K562 (cell line): ENCODE measurements around the gene IBA57. TPM values are rescaled to one million over a fixed set of nuclear protein-coding genes. Genes with fewer than 3 reads are reported as not detected.
A peak's percentile ranks its signal among the peaks of the same experiment; 100 is the strongest.

Experiments
- CBFA2T3 ChIP-seq: fragments of 450-650 bp; IDR thresholded peaks from 2 replicates; pipeline ENCODE4 v1.6.1; 2017
- E2F1 ChIP-seq: sonication (generic); formaldehyde crosslinking; IDR thresholded peaks from 2 replicates; pipeline ENCODE4 v1.8.1; 2023; ENCODE audit warnings: mild to moderate bottlenecking, missing genetic modification reagents, moderate library complexity
- ETV1 ChIP-seq: fragments of 450-650 bp; conservative IDR thresholded peaks from 2 replicates; pipeline ENCODE4 v1.6.1; 2016; ENCODE audit warnings: missing genetic modification characterization, control low read depth, low read depth, missing compliant biosample characterization
- FOXK2 ChIP-seq, 2 experiments: fragments of 450-650 bp; IDR thresholded peaks in 1 of 2; conservative IDR thresholded peaks in 1 of 2; 2 replicates each; pipeline ENCODE4 v1.6.1; 2016; ENCODE audit warnings: low read depth in 2 of 2, mild to moderate bottlenecking in 1 of 2
- HDAC2 ChIP-seq: fragments of 450-650 bp; IDR thresholded peaks from 2 replicates; pipeline ENCODE4 v1.6.1; 2016; ENCODE audit warnings: mild to moderate bottlenecking
- HMGN3 ChIP-seq: IDR thresholded peaks from 2 replicates; pipeline ENCODE4 v1.6.1; 2011; ENCODE audit warnings: borderline replicate concordance, low read depth, mild to moderate bottlenecking, mixed read lengths, low read length; ENCODE audit not compliant: insufficient read length; ENCODE audit errors: extremely low read depth
- LARP7 ChIP-seq: fragments of 450-650 bp; IDR thresholded peaks from 2 replicates; pipeline ENCODE4 v1.6.1; 2016
- LCOR ChIP-seq: sonication (generic); formaldehyde crosslinking; IDR thresholded peaks from 2 replicates; pipeline ENCODE4 v1.8.0; 2022; ENCODE audit warnings: mild to moderate bottlenecking, missing genetic modification reagents
- NFATC3 ChIP-seq: fragments of 450-650 bp; IDR thresholded peaks from 2 replicates; pipeline ENCODE4 v1.6.1; 2017; ENCODE audit warnings: mild to moderate bottlenecking
- NRF1 ChIP-seq, 2 experiments: fragments of 450-650 bp; IDR thresholded peaks in 1 of 2; conservative IDR thresholded peaks in 1 of 2; 2 replicates each; pipeline ENCODE4 v1.6.1; 2014; ENCODE audit warnings: mild to moderate bottlenecking in 2 of 2
- POLR2A ChIP-seq: fragments of 450-650 bp; conservative IDR thresholded peaks from 2 replicates; pipeline ENCODE4 v1.6.1; 2016
- RCOR1 ChIP-seq, 2 experiments: IDR thresholded peaks; 2 replicates each; pipeline ENCODE4 v1.6.1; 2012; ENCODE audit warnings: low read depth in 2 of 2, low read length in 2 of 2, borderline replicate concordance in 1 of 2, improper control_type of control experiment in 1 of 2
- SMAD2 ChIP-seq: fragments of 150-350 bp; IDR thresholded peaks from 2 replicates; pipeline ENCODE4 v1.6.1; 2014; ENCODE audit warnings: low read depth, mild to moderate bottlenecking, low read length
- SMARCA5 ChIP-seq: fragments of 450-650 bp; IDR thresholded peaks from 2 replicates; pipeline ENCODE4 v1.6.1; 2016
- TCFL5 ChIP-seq: fragments of 250-450 bp; sonication (Bioruptor Pico); conservative IDR thresholded peaks from 2 replicates; pipeline ENCODE4 v1.6.1; 2021; ENCODE audit warnings: mild to moderate bottlenecking, moderate library complexity, matching md5 sums
- ZNF655 ChIP-seq: fragments of 250-450 bp; sonication (Bioruptor Pico); IDR thresholded peaks from 2 replicates; pipeline ENCODE4 v1.5.0; 2021
- polyA plus RNA-seq, 8 experiments: library from polyadenylated mRNA; depleted of rRNA in 4 of 8; stranded (reverse) in 5 of 8; unstranded in 3 of 8; fragments of >200 nt; fragmentation: Nextera tagmentation in 2 of 8; fragmentation: Illumina TruSeq in 1 of 8; extraction: Ambion mirVana in 2 of 8; extraction: Trizol in 1 of 8; gene quantifications; 2 replicates each; pipeline versions ENCODE4 v1.2.1 to v1.2.3, GENCODE V29; 2011 to 2014; ENCODE audit warnings: inconsistent platforms in 1 of 8, missing spikeins in 1 of 8
- total RNA-seq, 7 experiments: library from RNA; depleted of rRNA in 6 of 7; stranded (reverse); fragments of >200 nt in 6 of 7; fragmentation: Illumina TruSeq in 2 of 7; extraction: Trizol in 2 of 7; gene quantifications; 2 replicates each; pipeline versions ENCODE4 v1.2.1 to v1.2.3, GENCODE V29; 2011 to 2021; ENCODE audit warnings: low replicate concordance in 1 of 7
- TF ChIP-seq, protein P1 (sequence below), 2 experiments: IDR thresholded peaks; 2 replicates each; pipeline ENCODE4 v1.6.1; 2012; ENCODE audit warnings: improper control_type of control experiment in 2 of 2, low read depth in 2 of 2, low read length in 2 of 2, borderline replicate concordance in 1 of 2
- TF ChIP-seq, protein P2 (sequence below), 2 experiments: fragments of 450-650 bp; IDR thresholded peaks; 2 replicates each; pipeline ENCODE4 v1.6.1; 2016
- TF ChIP-seq, protein P3 (sequence below): fragments of 200-800 bp; sonication (Bioruptor generic); IDR thresholded peaks from 2 replicates; pipeline ENCODE4 v1.6.1; 2017; ENCODE audit warnings: missing genetic modification characterization, missing compliant biosample characterization

IBA57 gene
- total and polyA plus RNA-seq, 9 of the 15 experiments (the other 6 are each of a cell fraction or from before 2014, with no cell fraction given) = 0.77 to 15.5 (median 2.7) TPM

- no peak for TF ChIP-seq TCFL5 (CRISPR knock-in tag)
- TF ChIP-seq NRF1 (conservative IDR thresholded peaks at IDR 0.05 in 1 of 2, IDR thresholded peaks at IDR 0.05 in 1 of 2) = peak; percentile 68 to 74
- peak; percentile 91 for TF ChIP-seq HDAC2
- no peak; the same call in 1 of the 2 replicates for TF ChIP-seq SMARCA5
- TF ChIP-seq HMGN3 = peak; percentile 95
- TF ChIP-seq LCOR = no peak
- no peak for TF ChIP-seq NFATC3
- 0 out of 2 replicates have a peak, but pooled peaks have one; percentile 67 for TF ChIP-seq E2F1 (CRISPR knock-in tag)
- TF ChIP-seq, protein P1, sequence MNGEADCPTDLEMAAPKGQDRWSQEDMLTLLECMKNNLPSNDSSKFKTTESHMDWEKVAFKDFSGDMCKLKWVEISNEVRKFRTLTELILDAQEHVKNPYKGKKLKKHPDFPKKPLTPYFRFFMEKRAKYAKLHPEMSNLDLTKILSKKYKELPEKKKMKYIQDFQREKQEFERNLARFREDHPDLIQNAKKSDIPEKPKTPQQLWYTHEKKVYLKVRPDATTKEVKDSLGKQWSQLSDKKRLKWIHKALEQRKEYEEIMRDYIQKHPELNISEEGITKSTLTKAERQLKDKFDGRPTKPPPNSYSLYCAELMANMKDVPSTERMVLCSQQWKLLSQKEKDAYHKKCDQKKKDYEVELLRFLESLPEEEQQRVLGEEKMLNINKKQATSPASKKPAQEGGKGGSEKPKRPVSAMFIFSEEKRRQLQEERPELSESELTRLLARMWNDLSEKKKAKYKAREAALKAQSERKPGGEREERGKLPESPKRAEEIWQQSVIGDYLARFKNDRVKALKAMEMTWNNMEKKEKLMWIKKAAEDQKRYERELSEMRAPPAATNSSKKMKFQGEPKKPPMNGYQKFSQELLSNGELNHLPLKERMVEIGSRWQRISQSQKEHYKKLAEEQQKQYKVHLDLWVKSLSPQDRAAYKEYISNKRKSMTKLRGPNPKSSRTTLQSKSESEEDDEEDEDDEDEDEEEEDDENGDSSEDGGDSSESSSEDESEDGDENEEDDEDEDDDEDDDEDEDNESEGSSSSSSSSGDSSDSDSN (IDR thresholded peaks at IDR 0.05; ENCODE audit: borderline replicate concordance in 1 of 2, low read depth in 2 of 2, low read length in 2 of 2) = peak in 1 of 2 experiments; percentile 94; a peak in 2 of 4 replicates
- no peak for TF ChIP-seq ZNF655 (CRISPR knock-in tag)
- TF ChIP-seq ETV1 = no peak
- no peak for TF ChIP-seq POLR2A
- TF ChIP-seq, protein P2, sequence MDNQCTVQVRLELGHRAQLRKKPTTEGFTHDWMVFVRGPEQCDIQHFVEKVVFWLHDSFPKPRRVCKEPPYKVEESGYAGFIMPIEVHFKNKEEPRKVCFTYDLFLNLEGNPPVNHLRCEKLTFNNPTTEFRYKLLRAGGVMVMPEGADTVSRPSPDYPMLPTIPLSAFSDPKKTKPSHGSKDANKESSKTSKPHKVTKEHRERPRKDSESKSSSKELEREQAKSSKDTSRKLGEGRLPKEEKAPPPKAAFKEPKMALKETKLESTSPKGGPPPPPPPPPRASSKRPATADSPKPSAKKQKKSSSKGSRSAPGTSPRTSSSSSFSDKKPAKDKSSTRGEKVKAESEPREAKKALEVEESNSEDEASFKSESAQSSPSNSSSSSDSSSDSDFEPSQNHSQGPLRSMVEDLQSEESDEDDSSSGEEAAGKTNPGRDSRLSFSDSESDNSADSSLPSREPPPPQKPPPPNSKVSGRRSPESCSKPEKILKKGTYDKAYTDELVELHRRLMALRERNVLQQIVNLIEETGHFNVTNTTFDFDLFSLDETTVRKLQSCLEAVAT (IDR thresholded peaks at IDR 0.05) = peak in 1 of 2 experiments; percentile 66; a peak in 1 of 4 replicates
- TF ChIP-seq RCOR1 (IDR thresholded peaks at IDR 0.05; ENCODE audit: borderline replicate concordance in 1 of 2, low read depth in 2 of 2, low read length in 2 of 2) = peak; percentile 65 to 93; a peak in 3 of 4 replicates
- peak; percentile 75 to 81 for TF ChIP-seq FOXK2 (conservative IDR thresholded peaks at IDR 0.05 in 1 of 2, IDR thresholded peaks at IDR 0.05 in 1 of 2; ENCODE audit: low read depth in 2 of 2)
- no peak for TF ChIP-seq LARP7
- TF ChIP-seq, protein P3, sequence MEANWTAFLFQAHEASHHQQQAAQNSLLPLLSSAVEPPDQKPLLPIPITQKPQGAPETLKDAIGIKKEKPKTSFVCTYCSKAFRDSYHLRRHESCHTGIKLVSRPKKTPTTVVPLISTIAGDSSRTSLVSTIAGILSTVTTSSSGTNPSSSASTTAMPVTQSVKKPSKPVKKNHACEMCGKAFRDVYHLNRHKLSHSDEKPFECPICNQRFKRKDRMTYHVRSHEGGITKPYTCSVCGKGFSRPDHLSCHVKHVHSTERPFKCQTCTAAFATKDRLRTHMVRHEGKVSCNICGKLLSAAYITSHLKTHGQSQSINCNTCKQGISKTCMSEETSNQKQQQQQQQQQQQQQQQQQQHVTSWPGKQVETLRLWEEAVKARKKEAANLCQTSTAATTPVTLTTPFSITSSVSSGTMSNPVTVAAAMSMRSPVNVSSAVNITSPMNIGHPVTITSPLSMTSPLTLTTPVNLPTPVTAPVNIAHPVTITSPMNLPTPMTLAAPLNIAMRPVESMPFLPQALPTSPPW (CRISPR knock-in tag) = peak; percentile 77
- TF ChIP-seq CBFA2T3 = peak; percentile 98
- no peak for TF ChIP-seq SMAD2
These were observed 19.9 kb upstream of the IBA57 start (continued) for GRCh38 chr1:228145463-228146416.
